ENCODE data around the gene CNR1.

CNR1 gene

DNA sequence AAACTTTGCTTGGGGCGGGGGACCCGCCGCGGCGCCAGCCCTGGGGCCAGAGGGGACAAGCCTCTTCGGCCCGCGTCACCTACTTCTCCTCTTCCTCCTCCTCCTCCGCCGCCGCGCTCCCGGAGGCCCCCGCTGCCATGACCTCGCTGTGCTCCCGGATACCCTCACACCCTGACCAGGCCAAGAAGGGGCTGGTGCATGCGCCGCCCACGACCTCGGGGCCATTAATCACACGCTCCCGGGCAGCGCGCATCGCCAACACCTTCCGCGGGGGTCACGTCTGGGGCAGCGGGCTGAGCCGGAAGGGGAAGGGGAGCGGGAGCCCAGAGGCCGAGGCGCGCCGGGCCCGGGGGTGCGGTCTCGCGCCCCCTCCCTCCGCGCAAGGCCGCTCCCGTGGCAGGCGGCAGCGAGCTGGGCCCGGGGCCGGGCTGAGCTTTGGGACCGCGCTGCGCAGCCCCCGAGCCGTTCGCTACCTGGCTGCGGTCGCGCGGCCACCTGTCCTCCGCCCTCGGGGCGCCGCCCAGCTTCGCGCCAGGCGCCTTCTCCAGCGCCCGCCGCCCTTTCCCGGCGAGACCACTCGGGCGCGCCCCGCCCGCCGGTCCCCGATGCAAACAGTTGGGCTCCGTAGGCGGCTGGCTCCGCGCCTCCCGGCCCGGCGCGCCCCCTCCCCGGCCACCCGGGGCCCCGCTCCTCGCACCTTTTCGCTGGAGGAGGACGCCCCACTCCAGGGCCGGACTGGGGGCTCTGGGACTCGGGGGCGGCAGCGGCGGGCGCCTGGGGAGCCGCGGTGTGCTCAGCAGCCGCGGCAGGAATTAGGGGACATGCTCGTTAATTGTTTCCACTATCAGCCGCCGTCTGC is 575 bp upstream of the CNR1 start:
- no peak for DNase-seq (ENCODE audit: low read depth)
- H3K4me3 ChIP-seq (ENCODE audit: low read length), result peak overlapping the region; percentile 54
- TF ChIP-seq, protein P1, sequence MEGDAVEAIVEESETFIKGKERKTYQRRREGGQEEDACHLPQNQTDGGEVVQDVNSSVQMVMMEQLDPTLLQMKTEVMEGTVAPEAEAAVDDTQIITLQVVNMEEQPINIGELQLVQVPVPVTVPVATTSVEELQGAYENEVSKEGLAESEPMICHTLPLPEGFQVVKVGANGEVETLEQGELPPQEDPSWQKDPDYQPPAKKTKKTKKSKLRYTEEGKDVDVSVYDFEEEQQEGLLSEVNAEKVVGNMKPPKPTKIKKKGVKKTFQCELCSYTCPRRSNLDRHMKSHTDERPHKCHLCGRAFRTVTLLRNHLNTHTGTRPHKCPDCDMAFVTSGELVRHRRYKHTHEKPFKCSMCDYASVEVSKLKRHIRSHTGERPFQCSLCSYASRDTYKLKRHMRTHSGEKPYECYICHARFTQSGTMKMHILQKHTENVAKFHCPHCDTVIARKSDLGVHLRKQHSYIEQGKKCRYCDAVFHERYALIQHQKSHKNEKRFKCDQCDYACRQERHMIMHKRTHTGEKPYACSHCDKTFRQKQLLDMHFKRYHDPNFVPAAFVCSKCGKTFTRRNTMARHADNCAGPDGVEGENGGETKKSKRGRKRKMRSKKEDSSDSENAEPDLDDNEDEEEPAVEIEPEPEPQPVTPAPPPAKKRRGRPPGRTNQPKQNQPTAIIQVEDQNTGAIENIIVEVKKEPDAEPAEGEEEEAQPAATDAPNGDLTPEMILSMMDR (conservative IDR thresholded peaks at IDR 0.05; ENCODE audit: low read depth, low read length), result no peak

DNA sequence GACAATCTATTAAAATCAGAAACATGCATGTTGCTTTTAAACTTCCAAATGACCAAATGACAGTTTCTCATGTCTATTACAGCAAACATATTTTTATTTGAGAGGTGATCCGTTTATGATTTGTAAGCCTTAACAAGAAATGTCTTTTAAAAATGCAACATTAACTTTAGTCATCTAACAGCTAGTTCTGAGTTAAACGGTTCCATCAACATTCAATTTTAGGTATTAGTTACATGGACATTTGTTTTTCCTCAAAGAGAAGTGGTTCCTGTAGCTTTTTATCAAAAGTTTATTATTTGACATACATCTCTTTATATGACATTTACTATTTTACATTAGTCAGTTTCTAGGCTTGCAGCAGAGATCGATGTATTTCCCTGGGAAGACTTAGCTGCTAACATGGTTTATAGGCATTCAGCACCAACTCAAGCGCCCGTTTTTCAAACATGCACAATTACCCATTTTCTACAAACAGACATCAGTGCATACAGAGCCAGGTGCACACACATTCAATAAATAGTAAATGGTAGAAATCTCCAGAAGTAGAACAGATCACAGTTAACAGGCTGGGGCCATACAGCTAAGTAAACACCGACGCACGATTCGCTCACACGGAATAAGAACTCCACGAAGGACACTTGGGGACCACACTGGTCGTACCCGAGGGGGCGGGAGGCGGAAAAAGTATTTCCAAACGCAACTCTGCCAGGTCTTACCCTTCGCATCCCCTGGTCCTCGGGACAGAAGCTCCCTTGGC is 882 bp downstream of the CNR1 start:
- H3K4me3 ChIP-seq (ENCODE audit: low read length), result peak overlapping the region; percentile 58
- no peak for DNase-seq (ENCODE audit: low read depth)
- TF ChIP-seq, protein P1 (conservative IDR thresholded peaks at IDR 0.05; ENCODE audit: low read depth, low read length), result no peak

DNA sequence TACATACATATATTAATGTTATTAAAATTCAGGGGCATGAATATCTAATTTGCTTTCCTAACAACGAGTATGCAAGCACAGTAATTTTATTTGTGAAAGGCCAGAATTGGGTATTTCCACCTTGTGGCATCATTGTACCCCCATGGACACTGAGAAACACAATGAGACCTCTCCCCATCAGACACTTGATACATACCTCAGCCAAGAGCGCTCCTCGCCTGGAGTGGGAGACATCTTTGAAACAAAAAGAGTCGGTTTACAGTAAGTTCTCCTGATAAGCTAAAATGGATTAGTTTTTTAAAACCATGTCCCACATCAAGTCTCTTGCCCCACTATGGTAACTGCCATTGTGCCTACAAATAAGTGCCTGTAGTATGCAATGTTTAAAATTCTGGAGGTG is 2.1 kb downstream of the CNR1 start:
- TF ChIP-seq, protein P1 (conservative IDR thresholded peaks at IDR 0.05; ENCODE audit: low read depth, low read length), result no peak
- DNase-seq (ENCODE audit: low read depth), result no peak
- no peak overlapping the region for H3K4me3 ChIP-seq (ENCODE audit: low read length)

DNA sequence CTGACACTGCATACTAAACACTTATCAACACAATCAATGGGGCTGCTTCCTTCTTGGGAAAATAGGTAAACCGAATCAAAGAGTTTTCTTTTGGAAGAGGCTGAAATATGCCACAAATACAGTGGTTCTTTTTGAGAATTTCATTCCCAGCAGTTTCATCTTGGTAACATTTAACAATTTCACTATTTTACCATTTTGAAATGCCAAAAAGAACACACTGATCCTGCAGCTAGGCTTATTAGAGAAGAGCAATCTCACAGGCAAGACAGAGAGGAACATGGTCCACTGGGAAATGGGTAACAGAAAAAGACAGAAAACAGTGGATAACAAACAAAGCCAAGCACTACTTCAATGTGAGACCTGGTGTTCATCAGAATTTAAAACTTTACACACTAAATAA is 2.5 kb downstream of the CNR1 start:
- TF ChIP-seq, protein P1 (conservative IDR thresholded peaks at IDR 0.05; ENCODE audit: low read depth, low read length), result no peak
- DNase-seq (ENCODE audit: low read depth), result no peak
- no peak overlapping the region for H3K4me3 ChIP-seq (ENCODE audit: low read length)

DNA sequence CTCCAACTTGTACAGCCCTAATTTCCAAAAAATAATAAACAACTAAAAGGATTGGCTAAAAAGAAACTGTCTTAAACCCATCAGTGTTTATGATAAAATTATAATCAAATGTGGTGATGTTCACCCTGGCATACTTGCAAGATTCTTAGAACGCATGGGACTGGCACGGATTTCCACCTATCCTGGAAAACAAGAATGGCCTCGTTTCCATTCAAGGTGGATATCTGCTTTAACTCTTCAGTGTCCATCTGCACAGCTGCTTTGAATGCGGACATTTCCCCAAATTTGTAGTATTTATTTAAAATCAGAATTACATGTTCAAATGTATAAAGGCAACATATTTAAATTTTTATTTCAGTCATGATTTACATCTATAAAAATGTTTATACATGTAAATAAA is 4.2 kb downstream of the CNR1 start:
- no peak overlapping the region for H3K4me3 ChIP-seq (ENCODE audit: low read length)
- no peak for DNase-seq (ENCODE audit: low read depth)
- TF ChIP-seq, protein P1 (conservative IDR thresholded peaks at IDR 0.05; ENCODE audit: low read depth, low read length), result no peak

DNA sequence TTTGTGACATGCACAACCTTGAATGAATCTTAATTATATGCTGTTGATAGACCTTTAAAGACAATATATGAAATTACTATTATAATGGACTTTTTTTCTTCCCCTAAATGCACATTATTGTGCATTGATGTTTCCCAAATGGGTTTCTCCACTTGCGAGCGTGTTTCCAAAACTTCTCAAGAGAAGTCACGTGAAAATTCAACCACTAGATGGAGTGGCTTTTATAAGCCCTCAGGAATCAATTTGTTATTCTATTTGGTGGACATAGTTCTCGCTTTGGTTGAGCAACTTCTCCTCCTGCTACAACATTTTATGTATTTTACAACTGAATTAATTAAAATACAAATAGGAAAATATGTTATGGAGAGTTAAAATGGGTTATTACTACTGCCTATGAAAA is 9.0 kb downstream of the CNR1 start:
- no peak overlapping the region for H3K4me3 ChIP-seq (ENCODE audit: low read length)
- TF ChIP-seq, protein P1 (conservative IDR thresholded peaks at IDR 0.05; ENCODE audit: low read depth, low read length), result peak; percentile 16
- DNase-seq (ENCODE audit: low read depth), result no peak
